Transverse colon (tissue), 4 donors: ENCODE data around the gene KRT3.

Experiments
- EP300 ChIP-seq: sonication (generic); formaldehyde crosslinking; IDR thresholded peaks from one replicate; pipeline ENCODE4 v1.6.1; 2017; ENCODE audit warnings: antibody characterized with exemption, low read depth
- POLR2AphosphoS5 ChIP-seq, 3 donors: sonication (generic); formaldehyde crosslinking; IDR thresholded peaks; one replicate each; pipeline ENCODE4 v1.6.1; 2016; ENCODE audit warnings: antibody characterized with exemption in 3 of 3
- TF ChIP-seq, protein P1 (sequence below), 5 experiments: fragments of 200-600 bp in 3 of 5; fragments of 450-650 bp in 2 of 5; sonication (generic) in 3 of 5; IDR thresholded peaks; 1 replicate in 2 of 5; 2 replicates in 3 of 5; pipeline ENCODE4 v1.5.1; 2016 to 2017; ENCODE audit warnings: antibody characterized with exemption in 5 of 5, inconsistent platforms in 3 of 5, mild to moderate bottlenecking in 2 of 5, moderate library complexity in 1 of 5

DNA sequence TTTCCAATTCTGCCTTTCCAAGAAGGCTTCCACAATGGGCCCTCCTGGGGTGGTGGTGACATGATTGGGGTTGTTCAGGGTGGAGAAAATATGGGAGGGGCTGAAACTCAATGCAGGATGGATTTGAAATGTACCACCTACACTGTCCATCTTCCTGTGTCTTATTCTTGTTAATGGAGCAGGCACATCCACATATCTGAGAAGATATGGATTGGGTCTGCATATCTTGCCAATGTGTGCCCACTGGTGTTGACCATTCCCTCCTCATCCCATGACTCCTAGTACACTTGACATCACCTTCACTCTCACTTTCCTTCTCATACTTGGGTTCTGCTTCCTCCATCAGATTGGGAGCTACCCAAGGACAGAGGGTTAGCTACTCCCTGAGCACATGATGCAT lies 26.0 kb downstream of the KRT3 start:
- TF ChIP-seq, protein P1, sequence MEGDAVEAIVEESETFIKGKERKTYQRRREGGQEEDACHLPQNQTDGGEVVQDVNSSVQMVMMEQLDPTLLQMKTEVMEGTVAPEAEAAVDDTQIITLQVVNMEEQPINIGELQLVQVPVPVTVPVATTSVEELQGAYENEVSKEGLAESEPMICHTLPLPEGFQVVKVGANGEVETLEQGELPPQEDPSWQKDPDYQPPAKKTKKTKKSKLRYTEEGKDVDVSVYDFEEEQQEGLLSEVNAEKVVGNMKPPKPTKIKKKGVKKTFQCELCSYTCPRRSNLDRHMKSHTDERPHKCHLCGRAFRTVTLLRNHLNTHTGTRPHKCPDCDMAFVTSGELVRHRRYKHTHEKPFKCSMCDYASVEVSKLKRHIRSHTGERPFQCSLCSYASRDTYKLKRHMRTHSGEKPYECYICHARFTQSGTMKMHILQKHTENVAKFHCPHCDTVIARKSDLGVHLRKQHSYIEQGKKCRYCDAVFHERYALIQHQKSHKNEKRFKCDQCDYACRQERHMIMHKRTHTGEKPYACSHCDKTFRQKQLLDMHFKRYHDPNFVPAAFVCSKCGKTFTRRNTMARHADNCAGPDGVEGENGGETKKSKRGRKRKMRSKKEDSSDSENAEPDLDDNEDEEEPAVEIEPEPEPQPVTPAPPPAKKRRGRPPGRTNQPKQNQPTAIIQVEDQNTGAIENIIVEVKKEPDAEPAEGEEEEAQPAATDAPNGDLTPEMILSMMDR (IDR thresholded peaks at IDR 0.05) = no peak
- TF ChIP-seq EP300 (no peak), POLR2AphosphoS5 (IDR thresholded peaks at IDR 0.05) (no peak)
